Measurements from ENCODE around the gene ARID5B.

GRCh38 chr10:61899997-61900828 is 1.3 kb upstream of the ARID5B start:
- TF ChIP-seq, protein P1, sequence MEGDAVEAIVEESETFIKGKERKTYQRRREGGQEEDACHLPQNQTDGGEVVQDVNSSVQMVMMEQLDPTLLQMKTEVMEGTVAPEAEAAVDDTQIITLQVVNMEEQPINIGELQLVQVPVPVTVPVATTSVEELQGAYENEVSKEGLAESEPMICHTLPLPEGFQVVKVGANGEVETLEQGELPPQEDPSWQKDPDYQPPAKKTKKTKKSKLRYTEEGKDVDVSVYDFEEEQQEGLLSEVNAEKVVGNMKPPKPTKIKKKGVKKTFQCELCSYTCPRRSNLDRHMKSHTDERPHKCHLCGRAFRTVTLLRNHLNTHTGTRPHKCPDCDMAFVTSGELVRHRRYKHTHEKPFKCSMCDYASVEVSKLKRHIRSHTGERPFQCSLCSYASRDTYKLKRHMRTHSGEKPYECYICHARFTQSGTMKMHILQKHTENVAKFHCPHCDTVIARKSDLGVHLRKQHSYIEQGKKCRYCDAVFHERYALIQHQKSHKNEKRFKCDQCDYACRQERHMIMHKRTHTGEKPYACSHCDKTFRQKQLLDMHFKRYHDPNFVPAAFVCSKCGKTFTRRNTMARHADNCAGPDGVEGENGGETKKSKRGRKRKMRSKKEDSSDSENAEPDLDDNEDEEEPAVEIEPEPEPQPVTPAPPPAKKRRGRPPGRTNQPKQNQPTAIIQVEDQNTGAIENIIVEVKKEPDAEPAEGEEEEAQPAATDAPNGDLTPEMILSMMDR (IDR thresholded peaks at IDR 0.05; ENCODE audit: borderline replicate concordance, extremely low read depth, low read length, poor library complexity, severe bottlenecking) = no peak
- no peak for TF ChIP-seq EZH2 (IDR thresholded peaks at IDR 0.05; ENCODE audit: borderline replicate concordance, low read depth, low read length, severe bottlenecking)
